ENCODE data around the gene KDM8.

The KDM8 gene

GRCh38 chr16:27269300-27270150 is 66.2 kb downstream of the KDM8 start:
- DNase-seq (ENCODE audit: low read depth in 3 of 3), result no peak

GRCh38 chr16:27270349-27270748 is 67.0 kb downstream of the KDM8 start:
- DNase-seq (ENCODE audit: low read depth in 3 of 3), result no peak
